Osteoblast (primary cell): ENCODE measurements around the gene HPGDS. TPM values are rescaled to one million over a fixed set of nuclear protein-coding genes. Genes with fewer than 3 reads are reported as not detected.

Experiments used
- DNase-seq: peaks from one replicate; pipeline ENCODE4 v3.0.0; 2011; ENCODE audit warnings: low spot score, mixed read lengths; ENCODE audit not compliant: insufficient read length; ENCODE audit errors: missing footprints
- H2AFZ ChIP-seq: 2 replicates; pipeline ENCODE4 v1.6.0; 2011; ENCODE audit warnings: mild to moderate bottlenecking, low read length
- H3K27ac ChIP-seq: 2 replicates; pipeline ENCODE4 v1.5.1; 2011; ENCODE audit warnings: mild to moderate bottlenecking, low read depth, low read length, moderate library complexity
- H3K27me3 ChIP-seq: 2 replicates; pipeline ENCODE4 v1.6.0; 2012; ENCODE audit warnings: mild to moderate bottlenecking, control low read depth, inconsistent platforms, low read length, moderate library complexity; ENCODE audit not compliant: insufficient read depth
- H3K36me3 ChIP-seq: 2 replicates; pipeline ENCODE4 v1.5.1; 2011; ENCODE audit warnings: mild to moderate bottlenecking, low read length, control low read depth, moderate library complexity; ENCODE audit not compliant: insufficient read depth
- H3K4me1 ChIP-seq: 2 replicates; pipeline ENCODE4 v1.5.1; 2011; ENCODE audit warnings: mild to moderate bottlenecking, low read length, control low read depth, moderate library complexity; ENCODE audit not compliant: insufficient read depth
- H3K4me2 ChIP-seq: 2 replicates; pipeline ENCODE4 v1.6.0; 2011; ENCODE audit warnings: mild to moderate bottlenecking, low read length; ENCODE audit not compliant: insufficient read depth
- H3K4me3 ChIP-seq: fragments of 200-600 bp; sonication (generic); 3 replicates; pipeline ENCODE4 v1.5.1; 2012; ENCODE audit warnings: mild to moderate bottlenecking, low read length, inconsistent platforms; ENCODE audit not compliant: insufficient read depth
- H3K79me2 ChIP-seq: 2 replicates; pipeline ENCODE4 v1.6.0; 2012; ENCODE audit warnings: mild to moderate bottlenecking, low read length, control low read depth, inconsistent platforms; ENCODE audit not compliant: insufficient read depth
- H3K9me3 ChIP-seq: 2 replicates; pipeline ENCODE4 v1.5.1; 2011; ENCODE audit warnings: low read depth, low read length, control low read depth
- H4K20me1 ChIP-seq: 2 replicates; pipeline ENCODE4 v1.6.0; 2012; ENCODE audit warnings: mild to moderate bottlenecking, low read length, control low read depth; ENCODE audit not compliant: insufficient read depth
- CTCF ChIP-seq: IDR thresholded peaks from 2 replicates; pipeline ENCODE4 v1.5.1; 2011; ENCODE audit warnings: mild to moderate bottlenecking, low read depth, low read length, moderate library complexity; ENCODE audit errors: extremely low read depth
- total RNA-seq: library from RNA; depleted of rRNA; stranded (reverse); fragments of >200 nt; gene quantifications from 2 replicates; pipeline ENCODE4 v1.2.3, GENCODE V29; 2012

Gene HPGDS
- total RNA-seq, 1 donor = not detected

GRCh38 chr4:94372991-94373390 lies 30.4 kb upstream of the HPGDS start:
- H4K20me1 ChIP-seq = no peaks in the 10 kb centered on the region
- H3K79me2 ChIP-seq = no peaks in the 10 kb centered on the region
- no peak for DNase-seq

GRCh38 chr4:94372228-94372978 lies 29.8 kb upstream of the HPGDS start:
- Histone ChIP-seq H3K27me3 (no peaks in the 10 kb centered on the region), H3K27ac (no peak overlapping the region), H3K4me1 (no peaks in the 10 kb centered on the region), H4K20me1 (no peaks in the 10 kb centered on the region), H3K79me2 (no peaks in the 10 kb centered on the region), H2AFZ (no peak overlapping the region), H3K4me2 (no peak overlapping the region), H3K4me3 (no peak overlapping the region), H3K9me3 (no peaks in the 10 kb centered on the region), H3K36me3 (no peaks in the 10 kb centered on the region)
- DNase-seq = peak; percentile 23
- no peak for TF ChIP-seq CTCF

More at GRCh38 chr4:94372991-94373390, 30.4 kb upstream of the HPGDS start:
- Histone ChIP-seq H3K9me3 (no peaks in the 10 kb centered on the region), H3K4me3 (no peak overlapping the region), H3K4me1 (no peaks in the 10 kb centered on the region), H3K27ac (no peak overlapping the region), H3K36me3 (no peaks in the 10 kb centered on the region), H3K27me3 (no peaks in the 10 kb centered on the region), H2AFZ (no peak overlapping the region), H3K4me2 (no peak overlapping the region)
- TF ChIP-seq CTCF = no peak

GRCh38 chr4:94371290-94371689 lies 28.7 kb upstream of the HPGDS start:
- Histone ChIP-seq H3K79me2 (no peaks in the 10 kb centered on the region), H3K4me2 (no peak overlapping the region), H2AFZ (no peak overlapping the region), H3K4me1 (no peaks in the 10 kb centered on the region), H3K4me3 (no peak overlapping the region), H3K27me3 (no peaks in the 10 kb centered on the region), H3K27ac (no peak overlapping the region), H4K20me1 (no peaks in the 10 kb centered on the region), H3K36me3 (no peaks in the 10 kb centered on the region), H3K9me3 (no peaks in the 10 kb centered on the region)
- no peak for DNase-seq
- TF ChIP-seq CTCF = no peak

- no peak overlapping the region for H3K27ac ChIP-seq
- no peak overlapping the region for H3K4me3 ChIP-seq
- H4K20me1 ChIP-seq = no peaks in the 10 kb centered on the region
- no peaks in the 10 kb centered on the region for H3K79me2 ChIP-seq
- H3K9me3 ChIP-seq = no peaks in the 10 kb centered on the region
- TF ChIP-seq CTCF = no peak
- no peak overlapping the region for H3K4me2 ChIP-seq
- no peak overlapping the region for H2AFZ ChIP-seq
- no peak for DNase-seq
- H3K36me3 ChIP-seq = no peaks in the 10 kb centered on the region
- H3K27me3 ChIP-seq = no peaks in the 10 kb centered on the region
- H3K4me1 ChIP-seq = no peaks in the 10 kb centered on the region
Observed at GRCh38 chr4:94370533-94371254, 28.1 kb upstream of the HPGDS start.
